HL-60 (cell line): ENCODE data around the gene OR6K3.
"Not testable (repeated sequence)": the region's sequence is repeated elsewhere in the genome, so short reads cannot be mapped to it uniquely, and the experiment has no call there.

Experiments used
- DNase-seq, 2 experiments: peaks; one replicate each; pipeline ENCODE4 v3.0.0-alpha.2; 2010 to 2020; ENCODE audit warnings: low read depth in 1 of 2, low spot score in 1 of 2
- H3K27ac ChIP-seq: fragments of 250-450 bp; sonication (Bioruptor Pico); replicated peaks from 2 replicates; pipeline ENCODE4 v1.5.1; 2020; ENCODE audit warnings: mild to moderate bottlenecking, moderate library complexity
- H3K27me3 ChIP-seq: fragments of 250-450 bp; sonication (Bioruptor Pico); 2 replicates; pipeline ENCODE4 v1.5.1; 2021; ENCODE audit warnings: mild to moderate bottlenecking, moderate library complexity; ENCODE audit not compliant: insufficient read depth, poor library complexity, severe bottlenecking
- H3K4me3 ChIP-seq: replicated peaks from 2 replicates; pipeline ENCODE4 v1.5.1; 2011; ENCODE audit warnings: mild to moderate bottlenecking, control low read depth, low read length; ENCODE audit not compliant: insufficient read depth
- CTCF ChIP-seq: IDR thresholded peaks from one replicate; pipeline ENCODE4 v1.5.1; 2011; ENCODE audit warnings: low read length, control low read depth, inconsistent platforms; ENCODE audit not compliant: insufficient read depth
- GABPA ChIP-seq: IDR thresholded peaks from 2 replicates; pipeline ENCODE4 v1.6.1; 2012; ENCODE audit warnings: low read depth
- POLR2AphosphoS5 ChIP-seq: IDR thresholded peaks from 2 replicates; pipeline ENCODE4 v1.6.1; 2012; ENCODE audit warnings: low read depth
- REST ChIP-seq: IDR thresholded peaks from 2 replicates; pipeline ENCODE4 v1.6.1; 2012; ENCODE audit warnings: low read depth; ENCODE audit not compliant: insufficient replicate concordance
- SPI1 ChIP-seq: IDR thresholded peaks from 2 replicates; pipeline ENCODE4 v1.6.1; 2012; ENCODE audit warnings: low read depth, mild to moderate bottlenecking, borderline replicate concordance

Gene OR6K3

GRCh38 chr1:158689875-158690274, 30.6 kb downstream of the OR6K3 start:
- no peak for DNase-seq
- H3K4me3 ChIP-seq: no peak overlapping the region
- H3K27me3 ChIP-seq: no peaks in the 10 kb centered on the region
- TF ChIP-seq GABPA: no peak
- H3K27ac ChIP-seq: no peak overlapping the region

- TF ChIP-seq SPI1 (no peak), CTCF (no peak), GABPA (no peak), REST (no peak), POLR2AphosphoS5 (no peak)
- no peak for DNase-seq
These were observed 31.4 kb downstream of the OR6K3 start for GRCh38 chr1:158689110-158689509.

GRCh38 chr1:158688343-158688742, 32.2 kb downstream of the OR6K3 start:
- H3K27ac ChIP-seq, H3K27me3 ChIP-seq, H3K4me3 ChIP-seq, DNase-seq: not testable (repeated sequence)

More at GRCh38 chr1:158689110-158689509, 31.4 kb downstream of the OR6K3 start:
- no peak overlapping the region for H3K27ac ChIP-seq
- no peak overlapping the region for H3K4me3 ChIP-seq
- H3K27me3 ChIP-seq: no peaks in the 10 kb centered on the region

- Histone ChIP-seq H3K27me3 (no peaks in the 10 kb centered on the region), H3K4me3 (no peak overlapping the region), H3K27ac (no peak overlapping the region)
- TF ChIP-seq GABPA: no peak
- no peak for TF ChIP-seq SPI1
- no peak for TF ChIP-seq REST
- no peak for TF ChIP-seq POLR2AphosphoS5
- TF ChIP-seq CTCF: no peak
- no peak for DNase-seq
These were observed 33.5 kb downstream of the OR6K3 start for GRCh38 chr1:158687037-158687436.

GRCh38 chr1:158686111-158687009, 34.2 kb downstream of the OR6K3 start, which contains the start of gene SPTA1:
Gene SPTA1, minus strand, starts transcription at chr1:158686715. Its CDS starts 198 bp downstream, at chr1:158686517.
- no peak for TF ChIP-seq SPI1
- no peak for TF ChIP-seq REST
- TF ChIP-seq GABPA: no peak
- no peak for TF ChIP-seq POLR2AphosphoS5
- no peak for TF ChIP-seq CTCF
- Histone ChIP-seq H3K27me3 (no peaks in the 10 kb centered on the region), H3K4me3 (no peak within 1 kb of the TSS), H3K27ac (no peak within 1 kb of the TSS)
- peak; percentile 27 to 61 for DNase-seq
